IPS-11a (cell line): ENCODE results near the gene TYW1.
"Not testable (repeated sequence)": the region's sequence is repeated elsewhere in the genome, so short reads cannot be mapped to it uniquely, and the experiment has no call there.

ENCODE experiments used
- H3K4me3 ChIP-seq: one replicate; pipeline ENCODE4 v1.5.1; 2013; ENCODE audit warnings: low read depth, low read length, control low read depth

TYW1 gene

GRCh38 chr7:66996444-66997191, at the start of gene TYW1:
TYW1 (plus strand) TSS chr7:66996833; CDS start chr7:66996979, 146 bp downstream.
- H3K4me3 ChIP-seq = peak within 1 kb of the TSS; percentile 81

- H3K4me3 ChIP-seq = no peak overlapping the region
Observed at GRCh38 chr7:66948480-66949109, 48.0 kb upstream of the TYW1 start.

- no peak overlapping the region for H3K4me3 ChIP-seq
Observed at GRCh38 chr7:66950311-66950710, 46.3 kb upstream of the TYW1 start.

GRCh38 chr7:66950763-66951162, 45.9 kb upstream of the TYW1 start:
- no peak overlapping the region for H3K4me3 ChIP-seq

GRCh38 chr7:66952343-66953043, 44.1 kb upstream of the TYW1 start:
- H3K4me3 ChIP-seq = no peak overlapping the region

GRCh38 chr7:66953044-66953427, 43.6 kb upstream of the TYW1 start:
- no peak overlapping the region for H3K4me3 ChIP-seq

- H3K4me3 ChIP-seq = no peak overlapping the region
Observed at GRCh38 chr7:66957595-66958290, 38.9 kb upstream of the TYW1 start.

- no peak overlapping the region for H3K4me3 ChIP-seq
Observed at GRCh38 chr7:66958538-66959350, 37.9 kb upstream of the TYW1 start.

GRCh38 chr7:66960192-66960591, 36.4 kb upstream of the TYW1 start:
- H3K4me3 ChIP-seq = no peak overlapping the region

- H3K4me3 ChIP-seq = no peak overlapping the region
Observed at GRCh38 chr7:66961096-66961495, 35.5 kb upstream of the TYW1 start.

GRCh38 chr7:66964411-66964810, 32.2 kb upstream of the TYW1 start:
- H3K4me3 ChIP-seq = no peak overlapping the region

- H3K4me3 ChIP-seq = no peak overlapping the region
Observed at GRCh38 chr7:66967029-66967428, 29.6 kb upstream of the TYW1 start.

- H3K4me3 ChIP-seq = not testable (repeated sequence)
Observed at GRCh38 chr7:66969001-66969400, 27.6 kb upstream of the TYW1 start.

GRCh38 chr7:66970310-66970709, 26.3 kb upstream of the TYW1 start:
- H3K4me3 ChIP-seq = no peak overlapping the region

- no peak overlapping the region for H3K4me3 ChIP-seq
Observed at GRCh38 chr7:66974986-66975590, 21.5 kb upstream of the TYW1 start.

GRCh38 chr7:66978312-66978711, 18.3 kb upstream of the TYW1 start:
- not testable (repeated sequence) for H3K4me3 ChIP-seq

- H3K4me3 ChIP-seq = not testable (repeated sequence)
Observed at GRCh38 chr7:66979013-66979412, 17.6 kb upstream of the TYW1 start.

- not testable (repeated sequence) for H3K4me3 ChIP-seq
Observed at GRCh38 chr7:66980336-66980735, 16.3 kb upstream of the TYW1 start.

- not testable (repeated sequence) for H3K4me3 ChIP-seq
Observed at GRCh38 chr7:66989552-66989951, 7.1 kb upstream of the TYW1 start.

GRCh38 chr7:66994051-66994450, 2.6 kb upstream of the TYW1 start:
- not testable (repeated sequence) for H3K4me3 ChIP-seq
